DND-41 (cell line): ENCODE results near the gene APLN.

Experiments
- ATAC-seq: fragments of 200-7000 bp; cut with Tn5 transposase; 3 replicates; pipeline ENCODE4 v1.9.1; 2021; ENCODE audit warnings: low read depth; ENCODE audit not compliant: insufficient read depth
- DNase-seq: peaks from one replicate; pipeline ENCODE4 v3.0.0-alpha.2; 2020
- H2AFZ ChIP-seq: 2 replicates; pipeline ENCODE4 v1.6.0; 2012; ENCODE audit warnings: low read depth, low read length
- H3K27ac ChIP-seq: 2 replicates; pipeline ENCODE4 v1.5.1; 2012; ENCODE audit warnings: low read length, inconsistent platforms
- H3K27me3 ChIP-seq: fragments of 200-600 bp; sonication (generic); 2 replicates; pipeline ENCODE4 v1.6.0; 2012; ENCODE audit warnings: low read length, mild to moderate bottlenecking, inconsistent platforms; ENCODE audit not compliant: insufficient read depth, poor library complexity
- H3K36me3 ChIP-seq: 2 replicates; pipeline ENCODE4 v1.5.1; 2012; ENCODE audit warnings: low read length, inconsistent platforms; ENCODE audit not compliant: insufficient read depth
- H3K4me1 ChIP-seq: 2 replicates; pipeline ENCODE4 v1.5.1; 2012; ENCODE audit warnings: mild to moderate bottlenecking, low read length; ENCODE audit not compliant: insufficient read depth
- H3K4me2 ChIP-seq: 2 replicates; pipeline ENCODE4 v1.6.0; 2012; ENCODE audit warnings: mild to moderate bottlenecking, moderate library complexity, low read length, inconsistent platforms; ENCODE audit not compliant: insufficient read depth
- H3K4me3 ChIP-seq, 2 experiments: fragments of 200-600 bp in 1 of 2; shearing (Covaris generic) in 1 of 2; 2 replicates each; pipeline ENCODE4 v1.5.1; 2012 to 2016; ENCODE audit warnings: inconsistent platforms in 2 of 2, low read length in 2 of 2, mild to moderate bottlenecking in 2 of 2, low read depth in 1 of 2, moderate library complexity in 1 of 2
- H3K79me2 ChIP-seq: 2 replicates; pipeline ENCODE4 v1.6.0; 2012; ENCODE audit warnings: low read length, inconsistent platforms; ENCODE audit not compliant: insufficient read depth
- H3K9ac ChIP-seq: 2 replicates; pipeline ENCODE4 v1.6.0; 2012; ENCODE audit warnings: low read depth, mild to moderate bottlenecking, inconsistent platforms, low read length, moderate library complexity
- H3K9me3 ChIP-seq: 2 replicates; pipeline ENCODE4 v1.5.1; 2012; ENCODE audit warnings: low read length, moderate library complexity, mild to moderate bottlenecking, inconsistent platforms; ENCODE audit not compliant: insufficient read depth, severe bottlenecking
- H4K20me1 ChIP-seq: 2 replicates; pipeline ENCODE4 v1.6.0; 2012; ENCODE audit warnings: low read length; ENCODE audit not compliant: insufficient read depth
- EZH2 ChIP-seq: IDR thresholded peaks from 3 replicates; pipeline ENCODE4 v1.6.1; 2012; ENCODE audit warnings: borderline replicate concordance, low read depth, mild to moderate bottlenecking, moderate library complexity, low read length, inconsistent platforms; ENCODE audit not compliant: severe bottlenecking
- TF ChIP-seq, protein P1 (sequence below): IDR thresholded peaks from 2 replicates; pipeline ENCODE4 v1.5.1; 2012; ENCODE audit warnings: borderline replicate concordance, low read length, moderate library complexity, mild to moderate bottlenecking; ENCODE audit not compliant: poor library complexity, severe bottlenecking; ENCODE audit errors: extremely low read depth

APLN gene

DNA sequence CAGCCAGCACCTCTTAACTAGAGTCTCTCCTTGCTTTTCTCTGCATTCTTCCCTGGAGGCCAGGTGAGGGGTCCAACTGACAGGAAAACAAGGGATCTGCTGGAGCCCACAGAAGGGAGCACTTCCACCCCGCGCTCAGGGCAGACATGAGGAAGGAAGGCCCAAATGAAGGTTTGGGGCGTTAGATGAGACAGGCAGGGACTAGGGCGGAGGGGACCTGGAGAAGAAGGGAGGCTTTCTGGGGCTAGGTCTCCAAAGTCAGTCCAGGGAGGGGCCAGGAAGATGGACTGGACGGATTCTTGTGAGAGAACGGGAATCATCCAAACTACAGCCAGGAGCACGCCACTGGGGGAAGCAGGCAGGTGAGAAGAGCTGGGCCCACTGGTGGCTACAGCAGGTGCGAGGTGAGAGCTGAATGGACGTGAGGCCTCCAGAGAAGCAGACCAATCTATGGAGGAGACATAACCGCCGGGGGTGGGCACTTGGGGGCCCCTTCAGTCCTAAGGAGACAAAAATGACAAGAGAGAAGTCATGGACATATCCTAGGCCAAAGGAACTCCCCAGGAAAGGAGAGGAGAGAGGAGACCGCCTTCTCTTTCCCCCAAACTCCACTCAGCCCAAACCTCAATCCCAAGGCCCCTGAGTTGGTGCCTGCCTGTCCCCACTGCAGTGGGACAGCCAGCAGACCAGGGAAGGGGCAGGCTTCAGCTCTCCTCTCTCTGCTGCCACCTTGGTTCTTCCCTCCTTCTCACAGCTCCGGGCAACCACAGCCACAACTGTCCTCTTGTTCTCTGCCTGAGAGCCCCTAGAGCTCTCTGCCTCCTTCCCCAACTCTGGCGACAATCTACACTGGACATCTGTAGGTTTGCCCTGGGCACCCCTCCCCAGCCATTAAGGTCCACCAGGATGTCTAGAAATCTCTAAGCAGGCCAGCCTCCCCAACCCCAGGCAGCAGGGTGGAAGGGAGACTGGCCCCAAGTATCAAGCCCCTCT lies 7.0 kb downstream of the APLN start:
- Histone ChIP-seq H3K4me2 (no peak overlapping the region), H3K9ac (no peak overlapping the region), H3K79me2 (peaks cover 3% of the 10 kb centered on the region; the same call in 1 of the 2 replicates), H3K4me3 (no peak overlapping the region), H3K27ac (no peak overlapping the region), H3K9me3 (no peaks in the 10 kb centered on the region), H3K4me1 (peaks cover 23% of the 10 kb centered on the region), H3K36me3 (no peaks in the 10 kb centered on the region; the same call in 1 of the 2 replicates), H2AFZ (no peak overlapping the region), H4K20me1 (no peaks in the 10 kb centered on the region), H3K27me3 (no peaks in the 10 kb centered on the region)
- ATAC-seq: no peak
- no peak for DNase-seq
- no peak for TF ChIP-seq EZH2
- TF ChIP-seq, protein P1, sequence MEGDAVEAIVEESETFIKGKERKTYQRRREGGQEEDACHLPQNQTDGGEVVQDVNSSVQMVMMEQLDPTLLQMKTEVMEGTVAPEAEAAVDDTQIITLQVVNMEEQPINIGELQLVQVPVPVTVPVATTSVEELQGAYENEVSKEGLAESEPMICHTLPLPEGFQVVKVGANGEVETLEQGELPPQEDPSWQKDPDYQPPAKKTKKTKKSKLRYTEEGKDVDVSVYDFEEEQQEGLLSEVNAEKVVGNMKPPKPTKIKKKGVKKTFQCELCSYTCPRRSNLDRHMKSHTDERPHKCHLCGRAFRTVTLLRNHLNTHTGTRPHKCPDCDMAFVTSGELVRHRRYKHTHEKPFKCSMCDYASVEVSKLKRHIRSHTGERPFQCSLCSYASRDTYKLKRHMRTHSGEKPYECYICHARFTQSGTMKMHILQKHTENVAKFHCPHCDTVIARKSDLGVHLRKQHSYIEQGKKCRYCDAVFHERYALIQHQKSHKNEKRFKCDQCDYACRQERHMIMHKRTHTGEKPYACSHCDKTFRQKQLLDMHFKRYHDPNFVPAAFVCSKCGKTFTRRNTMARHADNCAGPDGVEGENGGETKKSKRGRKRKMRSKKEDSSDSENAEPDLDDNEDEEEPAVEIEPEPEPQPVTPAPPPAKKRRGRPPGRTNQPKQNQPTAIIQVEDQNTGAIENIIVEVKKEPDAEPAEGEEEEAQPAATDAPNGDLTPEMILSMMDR: no peak

DNA sequence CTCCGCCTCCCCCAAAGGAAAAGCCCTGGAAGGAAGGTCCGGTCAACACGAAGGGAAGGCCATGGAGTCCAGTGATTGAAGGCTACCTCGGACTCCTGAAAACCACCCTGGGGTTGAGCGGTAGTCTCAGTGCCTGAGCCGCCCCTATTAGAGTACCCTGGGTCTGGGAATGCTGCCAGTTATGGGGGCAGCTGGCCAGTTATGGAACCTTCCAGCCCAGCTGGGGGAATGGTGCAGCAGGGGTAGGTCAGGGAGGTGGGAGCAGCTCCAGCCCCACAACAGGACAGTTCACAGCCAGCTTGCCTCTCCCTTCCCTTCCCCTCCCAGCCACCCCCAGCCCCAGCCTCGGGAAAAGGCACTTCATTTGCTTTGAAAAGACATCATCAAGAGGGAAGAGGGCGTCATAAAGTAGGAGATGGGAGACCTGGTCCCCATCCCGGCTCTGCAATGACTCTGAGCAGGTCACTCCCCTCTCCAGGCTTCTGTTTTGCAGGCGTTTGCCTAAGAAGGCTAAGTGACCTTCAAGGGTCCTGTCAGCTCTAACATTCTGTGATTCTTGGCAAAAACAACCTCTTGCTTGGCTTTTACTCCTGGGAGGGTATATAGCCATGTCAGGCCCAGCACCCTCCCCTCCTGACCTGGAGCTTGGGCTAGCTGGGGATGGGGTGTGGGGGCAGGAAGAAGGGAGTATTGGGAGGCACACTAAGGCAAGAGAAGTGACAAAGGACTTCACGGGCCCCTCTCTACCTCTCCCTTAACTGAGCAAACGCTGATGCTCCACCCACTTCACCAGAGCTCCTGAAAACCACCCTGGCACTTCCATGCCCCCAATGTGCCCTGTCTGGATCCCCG lies 8.0 kb downstream of the APLN start:
- no peak for DNase-seq
- no peaks in the 10 kb centered on the region for H3K36me3 ChIP-seq
- H2AFZ ChIP-seq: no peak overlapping the region
- TF ChIP-seq EZH2: no peak
- TF ChIP-seq, protein P1: no peak
- no peak for ATAC-seq
- H3K9me3 ChIP-seq: no peaks in the 10 kb centered on the region
- no peak overlapping the region for H3K9ac ChIP-seq
- H3K79me2 ChIP-seq: no peaks in the 10 kb centered on the region
- no peak overlapping the region for H3K27ac ChIP-seq
- H3K4me1 ChIP-seq: peaks cover 13% of the 10 kb centered on the region
- H3K4me2 ChIP-seq: no peak overlapping the region
- no peaks in the 10 kb centered on the region for H4K20me1 ChIP-seq
- H3K4me3 ChIP-seq: no peak overlapping the region
- no peaks in the 10 kb centered on the region for H3K27me3 ChIP-seq

DNA sequence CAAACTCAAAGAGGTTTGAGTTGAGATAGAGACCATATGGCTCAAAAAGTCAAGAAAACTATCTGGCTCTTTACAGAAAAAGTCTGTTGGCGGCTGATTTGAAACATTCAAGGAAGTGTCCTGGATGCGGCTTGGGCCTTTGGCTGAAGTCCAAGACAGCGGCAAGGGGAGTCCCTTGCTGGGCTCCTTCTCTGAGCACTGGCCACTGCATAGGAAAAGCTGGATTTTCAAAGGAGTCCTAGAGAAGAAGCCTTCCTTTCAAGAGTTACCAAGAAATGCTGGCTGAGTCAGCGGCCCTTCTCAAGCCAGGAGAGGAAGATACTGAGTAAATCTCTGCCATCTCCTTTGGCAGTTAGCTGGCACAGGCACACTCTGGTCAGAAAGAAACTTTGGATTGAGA lies 12.1 kb downstream of the APLN start:
- no peak for TF ChIP-seq EZH2
- TF ChIP-seq, protein P1: no peak
- Histone ChIP-seq H3K4me2 (no peak overlapping the region), H3K27ac (no peak overlapping the region), H3K9me3 (no peaks in the 10 kb centered on the region), H3K4me1 (peaks cover 12% of the 10 kb centered on the region), H3K9ac (no peak overlapping the region), H3K4me3 (no peak overlapping the region), H3K27me3 (no peaks in the 10 kb centered on the region), H3K79me2 (no peaks in the 10 kb centered on the region), H3K36me3 (no peaks in the 10 kb centered on the region), H2AFZ (no peak overlapping the region), H4K20me1 (no peaks in the 10 kb centered on the region)
- no peak for ATAC-seq
- DNase-seq: no peak
